Thyroid gland (tissue), 4 donors: ENCODE measurements around the gene SPEF2.

Experiments
- POLR2A ChIP-seq, 2 donors: fragments of 450-650 bp; IDR thresholded peaks; one replicate each; pipeline ENCODE4 v1.6.1; 2017; ENCODE audit warnings: antibody characterized with exemption in 2 of 2, mild to moderate bottlenecking in 2 of 2, moderate library complexity in 1 of 2
- TF ChIP-seq, protein P1 (sequence below), 6 experiments: fragments of 200-600 bp in 3 of 6; fragments of 450-650 bp in 3 of 6; sonication (generic) in 3 of 6; IDR thresholded peaks; one replicate each; pipeline ENCODE4 v1.5.1; 2016 to 2019; ENCODE audit warnings: antibody characterized with exemption in 6 of 6, mild to moderate bottlenecking in 2 of 6, inconsistent platforms in 1 of 6, moderate library complexity in 1 of 6

GRCh38 chr5:35640623-35641022 is 23.0 kb downstream of the SPEF2 start:
- TF ChIP-seq, protein P1, sequence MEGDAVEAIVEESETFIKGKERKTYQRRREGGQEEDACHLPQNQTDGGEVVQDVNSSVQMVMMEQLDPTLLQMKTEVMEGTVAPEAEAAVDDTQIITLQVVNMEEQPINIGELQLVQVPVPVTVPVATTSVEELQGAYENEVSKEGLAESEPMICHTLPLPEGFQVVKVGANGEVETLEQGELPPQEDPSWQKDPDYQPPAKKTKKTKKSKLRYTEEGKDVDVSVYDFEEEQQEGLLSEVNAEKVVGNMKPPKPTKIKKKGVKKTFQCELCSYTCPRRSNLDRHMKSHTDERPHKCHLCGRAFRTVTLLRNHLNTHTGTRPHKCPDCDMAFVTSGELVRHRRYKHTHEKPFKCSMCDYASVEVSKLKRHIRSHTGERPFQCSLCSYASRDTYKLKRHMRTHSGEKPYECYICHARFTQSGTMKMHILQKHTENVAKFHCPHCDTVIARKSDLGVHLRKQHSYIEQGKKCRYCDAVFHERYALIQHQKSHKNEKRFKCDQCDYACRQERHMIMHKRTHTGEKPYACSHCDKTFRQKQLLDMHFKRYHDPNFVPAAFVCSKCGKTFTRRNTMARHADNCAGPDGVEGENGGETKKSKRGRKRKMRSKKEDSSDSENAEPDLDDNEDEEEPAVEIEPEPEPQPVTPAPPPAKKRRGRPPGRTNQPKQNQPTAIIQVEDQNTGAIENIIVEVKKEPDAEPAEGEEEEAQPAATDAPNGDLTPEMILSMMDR (IDR thresholded peaks at IDR 0.05), result no peak
- TF ChIP-seq POLR2A (IDR thresholded peaks at IDR 0.05), result no peak
